ENCODE results near the gene PARD3.

PARD3 gene

DNA sequence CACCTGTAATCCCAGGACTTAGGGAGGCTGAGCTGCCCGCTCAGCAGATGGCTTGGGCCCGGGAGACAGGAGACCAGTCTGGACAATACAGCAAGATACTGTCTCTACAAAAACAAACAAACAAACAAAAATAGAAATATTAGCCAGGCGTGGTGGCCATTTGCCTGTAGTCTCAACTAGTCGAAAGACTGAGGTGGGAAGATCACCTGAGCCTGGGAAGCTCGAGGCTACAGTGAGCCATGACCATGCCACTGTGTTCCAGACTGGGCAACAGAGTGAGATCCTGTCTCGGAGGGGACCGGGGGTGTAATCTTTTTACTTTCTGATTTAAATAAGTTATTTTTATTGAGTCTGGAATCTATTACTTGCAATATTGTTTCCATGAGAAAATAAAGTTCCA lies 274.6 kb downstream of the PARD3 start:
- DNase-seq (ENCODE audit: low read depth, low spot score): no peak

DNA sequence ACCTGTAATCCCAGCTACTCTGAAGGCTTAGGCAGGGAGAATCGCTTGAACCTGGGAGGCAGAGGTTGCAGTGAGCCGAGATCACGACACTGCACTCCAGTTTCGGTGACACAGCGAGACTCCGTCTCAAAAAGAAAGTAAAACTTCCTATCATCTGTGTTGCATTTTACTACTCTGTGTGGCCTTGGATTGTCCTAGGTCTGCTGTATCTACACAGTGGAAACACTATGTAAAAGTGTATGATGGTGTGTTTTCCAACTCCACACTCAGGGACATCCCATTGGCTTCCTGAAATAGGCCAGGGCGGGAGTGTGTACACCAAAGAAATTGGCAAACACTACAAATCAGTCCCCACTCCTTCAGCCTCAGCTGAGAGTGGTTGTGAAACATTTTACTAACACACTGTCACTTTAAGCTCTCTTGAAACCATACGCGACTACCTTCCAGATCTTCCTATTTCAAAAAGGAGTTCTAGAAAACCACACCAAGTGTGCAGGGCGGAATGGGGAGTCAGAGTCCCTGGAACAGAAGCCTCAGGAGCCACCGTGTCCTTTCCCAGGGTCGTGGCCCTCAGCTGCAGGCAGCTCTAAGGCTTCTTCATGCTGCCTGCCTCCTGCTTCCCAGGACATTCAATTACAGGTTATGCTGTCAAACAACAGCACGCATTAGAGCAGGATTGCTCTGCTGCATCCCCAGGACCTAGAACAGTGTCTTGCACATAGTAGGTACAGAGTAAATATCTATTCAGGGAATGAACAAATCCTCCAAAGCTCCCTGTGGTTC lies 275.4 kb downstream of the PARD3 start:
- no peak for DNase-seq (ENCODE audit: low read depth, low spot score)

DNA sequence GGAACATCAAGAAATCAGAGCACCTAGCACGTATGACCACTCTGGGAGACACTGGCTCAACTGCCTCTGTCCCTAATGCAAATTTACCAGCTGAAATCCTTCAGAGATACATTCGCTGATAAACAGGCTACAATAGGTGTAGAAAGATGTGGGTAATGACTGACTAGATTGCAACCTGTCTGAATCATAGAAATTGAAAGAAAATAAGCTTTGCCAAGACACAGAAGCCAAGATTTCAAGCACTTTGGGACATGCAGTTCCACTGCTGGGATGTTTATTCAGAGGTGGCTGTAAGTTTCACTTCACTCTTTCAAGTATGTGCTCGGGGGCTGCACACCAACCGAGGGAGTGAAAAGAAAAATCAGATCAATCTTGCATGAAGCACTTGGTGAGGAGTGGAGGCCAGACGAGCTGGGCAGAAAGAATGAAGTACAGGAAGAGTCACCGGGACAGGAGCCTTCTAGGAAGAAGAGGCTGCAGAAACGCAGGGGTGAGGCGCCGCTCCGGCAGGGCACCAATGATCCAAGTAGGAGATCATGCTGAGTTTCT lies 276.7 kb downstream of the PARD3 start:
- DNase-seq (ENCODE audit: low read depth, low spot score): no peak

DNA sequence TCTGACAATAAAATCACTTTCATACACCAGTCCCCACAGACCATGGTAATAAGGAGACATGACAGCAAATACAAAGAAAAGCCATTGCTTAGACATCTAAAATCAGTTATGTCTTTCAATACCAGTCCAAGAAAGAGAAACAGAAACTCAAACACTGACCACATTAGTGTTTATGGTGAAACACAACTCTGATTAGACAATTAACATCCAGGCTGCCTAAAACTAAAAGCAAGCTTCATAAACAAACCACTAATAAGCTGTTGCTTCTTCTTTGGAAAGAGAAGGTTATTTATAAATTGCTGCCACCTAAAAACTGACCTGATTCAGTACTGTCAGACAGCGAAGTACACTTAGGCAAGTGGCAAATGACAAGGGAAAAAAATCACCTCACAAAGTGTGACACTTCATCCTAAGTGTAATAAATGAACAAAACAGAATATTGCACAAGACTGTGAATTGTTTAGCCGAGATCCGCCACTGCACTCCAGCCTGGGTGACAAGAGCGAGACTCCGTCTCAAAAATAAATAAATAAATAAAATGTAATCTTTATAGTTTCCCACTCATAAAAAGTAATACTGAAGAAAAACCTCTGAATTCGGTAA lies 277.4 kb downstream of the PARD3 start:
- DNase-seq (ENCODE audit: low read depth, low spot score): no peak

DNA sequence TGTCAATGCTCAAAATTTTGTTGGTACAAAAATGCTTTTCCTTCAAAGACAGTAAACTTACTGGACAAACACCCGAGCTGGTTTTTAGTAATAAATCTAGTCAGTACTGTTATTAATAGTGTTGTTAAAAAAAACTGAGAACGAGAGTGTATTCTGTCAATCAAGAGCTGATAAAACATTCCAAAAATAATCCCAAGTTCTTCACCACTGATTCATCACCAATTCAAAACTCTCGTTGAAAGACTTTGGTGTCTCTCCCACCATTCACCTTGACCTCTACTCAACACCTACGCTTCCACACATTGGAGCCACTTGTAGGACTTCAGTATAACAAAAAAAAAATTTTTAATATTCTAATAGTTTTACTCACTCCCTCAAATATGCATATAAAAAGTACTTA lies 279.2 kb downstream of the PARD3 start:
- DNase-seq (ENCODE audit: low read depth, low spot score): no peak

DNA sequence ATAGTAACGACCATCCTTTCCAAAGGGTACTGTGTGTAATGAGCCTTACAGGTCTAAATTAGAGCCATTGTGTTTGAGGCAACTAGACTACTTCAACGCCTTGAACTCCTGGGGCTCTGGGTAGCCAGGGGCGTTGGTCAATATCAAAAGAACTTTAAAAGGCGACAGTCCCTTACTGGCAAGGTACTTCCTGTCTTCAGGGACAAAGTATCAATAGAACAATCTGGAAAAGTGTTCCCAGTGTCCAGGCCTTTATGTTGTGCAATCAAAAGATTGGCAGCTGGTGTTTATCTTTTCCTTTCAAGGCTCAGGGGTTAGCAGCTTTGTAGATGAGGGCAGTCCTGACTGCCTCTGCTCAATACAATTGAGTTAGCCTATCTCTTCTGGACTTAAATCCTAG lies 284.3 kb downstream of the PARD3 start:
- no peak for DNase-seq (ENCODE audit: low read depth, low spot score)

DNA sequence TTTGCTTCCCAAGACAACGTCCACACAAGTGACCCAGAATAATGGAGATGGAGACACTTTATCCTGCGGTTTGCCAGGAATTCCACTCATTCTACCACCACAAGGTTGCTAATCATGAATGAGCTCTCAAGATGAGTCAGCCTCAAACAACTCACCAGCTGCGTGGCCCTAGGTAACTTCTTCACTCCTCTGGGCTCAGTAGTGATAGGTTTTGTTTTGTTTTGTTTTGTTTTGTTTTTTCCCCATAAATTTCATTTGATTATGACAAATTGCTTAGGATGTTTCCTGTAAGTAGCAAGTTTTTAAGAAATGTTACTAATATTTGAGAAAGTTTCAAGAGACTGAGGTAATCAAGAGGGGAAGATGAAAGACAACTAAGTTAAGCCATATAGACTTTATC lies 286.8 kb downstream of the PARD3 start:
- no peak for DNase-seq (ENCODE audit: low read depth, low spot score)

DNA sequence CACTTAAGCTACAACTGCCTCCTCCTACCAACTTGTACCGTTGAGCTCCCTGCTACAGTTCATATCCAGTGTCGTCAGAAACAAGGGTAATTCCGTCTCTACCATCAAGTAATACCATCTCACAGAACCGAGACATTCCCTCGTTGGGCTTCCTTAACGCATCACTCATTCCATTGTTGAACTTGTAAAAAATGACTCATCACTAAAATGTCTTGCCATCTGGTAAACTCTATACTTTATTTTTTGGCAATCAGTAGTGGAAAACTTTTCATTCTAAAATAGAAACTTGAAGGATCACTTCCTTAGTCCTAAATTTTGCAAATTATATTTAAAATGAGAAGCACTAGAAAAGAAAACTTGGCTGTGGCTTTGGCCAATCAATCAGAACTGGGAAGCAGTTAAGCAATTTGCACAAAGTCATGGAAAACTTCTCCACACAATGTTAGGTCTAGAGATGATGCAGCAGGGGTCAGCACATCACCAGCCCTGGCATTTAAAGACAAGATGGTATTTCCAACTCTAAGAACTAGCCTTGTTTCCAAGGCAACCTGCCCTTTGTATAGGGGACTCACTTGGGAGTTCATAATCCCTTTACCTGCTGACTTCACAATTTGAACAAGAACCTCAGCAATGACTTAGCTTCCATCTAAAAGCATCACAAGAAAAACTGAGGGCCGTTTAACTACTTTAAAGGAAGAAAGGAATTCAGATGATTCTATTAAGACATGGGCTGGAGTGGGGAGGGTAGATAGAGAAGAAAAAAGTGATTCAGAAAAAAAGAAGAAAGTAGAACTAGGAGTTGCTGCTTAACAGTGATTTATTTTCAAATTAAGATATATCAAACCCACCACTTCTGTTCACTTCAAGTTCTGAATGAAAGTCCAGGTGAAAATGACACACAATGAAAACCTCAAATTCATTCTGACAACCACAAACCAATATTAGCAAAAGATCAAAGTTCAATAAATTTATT lies 288.1 kb downstream of the PARD3 start:
- no peak for DNase-seq (ENCODE audit: low read depth, low spot score)

DNA sequence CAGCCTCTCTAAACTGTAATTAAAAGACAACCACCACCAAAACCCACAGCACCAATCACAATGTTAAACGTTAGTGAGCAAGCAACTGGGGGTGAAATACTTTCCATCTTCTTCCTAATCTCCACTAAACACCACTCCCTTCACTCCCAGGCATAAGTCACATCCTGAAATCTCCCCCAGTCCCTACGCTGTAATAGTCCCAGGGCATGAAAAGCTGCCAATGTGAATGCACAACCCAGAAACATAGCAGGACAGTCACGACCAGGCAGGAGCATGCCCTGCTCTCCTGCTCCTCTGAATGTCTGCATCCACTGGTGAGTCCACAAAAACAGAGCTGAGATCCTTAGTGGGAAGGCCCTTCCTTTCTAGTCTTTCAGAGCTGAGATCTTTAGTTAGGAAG lies 288.9 kb downstream of the PARD3 start:
- DNase-seq (ENCODE audit: low read depth, low spot score): no peak

DNA sequence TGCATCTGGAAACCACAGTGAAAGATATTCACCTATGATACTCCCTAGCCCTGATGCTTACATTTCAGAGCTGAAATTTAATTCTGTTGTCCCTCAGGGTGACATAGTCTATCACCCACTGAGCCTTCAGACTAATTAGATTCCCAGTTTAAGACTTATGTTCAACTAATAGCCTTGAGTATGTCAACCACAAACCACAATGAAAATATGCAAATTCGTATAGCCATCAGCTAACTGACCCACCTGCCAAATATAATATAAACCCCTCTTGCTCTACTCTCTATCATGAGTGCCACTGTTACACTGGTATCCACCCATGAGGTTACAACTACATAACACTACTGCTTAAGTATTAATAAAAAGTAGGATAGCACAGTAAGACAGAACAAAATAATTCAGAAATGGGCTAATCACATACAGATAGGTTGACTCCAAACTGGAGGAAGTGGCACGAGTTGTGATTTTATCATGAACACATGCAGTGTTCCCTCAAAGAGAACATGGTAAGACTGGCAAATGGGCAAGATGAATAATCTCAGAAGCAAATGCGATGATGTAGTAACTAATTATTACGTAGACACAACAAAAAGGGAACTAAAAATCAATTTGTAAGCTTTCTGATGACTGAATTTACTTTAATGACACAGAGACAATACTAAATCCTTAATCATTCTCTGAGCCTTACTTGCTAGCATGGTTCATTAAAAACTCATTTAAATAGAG lies 290.6 kb downstream of the PARD3 start:
- no peak for DNase-seq (ENCODE audit: low read depth, low spot score)

DNA sequence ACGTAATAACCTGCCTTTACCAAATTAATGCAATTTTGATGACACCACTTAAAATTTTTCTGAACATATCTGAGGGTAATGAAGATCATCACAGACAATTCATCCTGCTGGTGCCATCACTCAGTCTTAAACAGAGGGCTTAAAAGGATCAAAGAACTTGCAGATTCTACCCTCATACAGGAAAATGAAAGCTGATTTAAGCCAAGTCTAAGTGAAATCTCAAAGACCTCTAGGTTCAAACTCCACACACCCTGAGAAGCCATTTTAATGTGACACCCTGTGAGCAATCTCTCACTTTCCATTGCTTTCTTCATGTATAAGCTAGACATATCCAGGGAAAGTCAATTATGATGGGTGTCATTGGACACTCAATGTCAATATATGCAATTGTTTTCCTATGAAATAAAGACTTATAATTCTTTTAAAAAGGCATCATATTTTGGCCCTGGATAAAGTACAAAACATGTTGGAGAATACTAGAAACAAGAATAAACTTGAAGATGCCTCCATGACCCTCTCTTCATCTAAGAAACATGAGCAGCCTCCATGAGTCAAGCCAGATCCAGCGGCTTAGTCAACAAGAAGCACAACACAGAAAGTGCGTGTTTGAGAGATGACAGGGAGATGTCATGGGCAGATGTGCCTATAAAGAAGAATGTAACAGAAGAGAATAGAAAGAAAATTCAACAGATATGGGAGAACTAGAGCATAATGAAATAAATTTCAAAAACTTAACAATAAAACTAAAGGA lies 291.9 kb downstream of the PARD3 start:
- no peak for DNase-seq (ENCODE audit: low read depth, low spot score)

DNA sequence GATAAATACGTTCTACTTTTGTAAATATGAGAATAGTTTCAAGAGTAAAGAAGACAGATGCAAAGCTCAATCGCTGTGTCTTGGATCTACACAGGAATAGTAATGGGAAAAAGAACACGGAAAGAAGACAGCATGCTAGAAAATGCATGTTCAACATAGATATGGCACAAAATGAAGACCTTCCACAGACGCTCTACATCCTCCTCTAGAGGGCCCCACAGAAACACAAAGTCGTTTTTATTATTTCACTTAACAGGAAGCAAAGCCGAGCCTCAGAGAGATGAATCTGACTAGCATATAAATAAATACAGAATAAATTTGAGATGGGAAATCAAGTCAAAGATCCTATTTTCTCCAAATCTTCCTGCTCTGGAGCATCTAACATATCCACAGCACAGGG lies 292.6 kb downstream of the PARD3 start:
- no peak for DNase-seq (ENCODE audit: low read depth, low spot score)

DNA sequence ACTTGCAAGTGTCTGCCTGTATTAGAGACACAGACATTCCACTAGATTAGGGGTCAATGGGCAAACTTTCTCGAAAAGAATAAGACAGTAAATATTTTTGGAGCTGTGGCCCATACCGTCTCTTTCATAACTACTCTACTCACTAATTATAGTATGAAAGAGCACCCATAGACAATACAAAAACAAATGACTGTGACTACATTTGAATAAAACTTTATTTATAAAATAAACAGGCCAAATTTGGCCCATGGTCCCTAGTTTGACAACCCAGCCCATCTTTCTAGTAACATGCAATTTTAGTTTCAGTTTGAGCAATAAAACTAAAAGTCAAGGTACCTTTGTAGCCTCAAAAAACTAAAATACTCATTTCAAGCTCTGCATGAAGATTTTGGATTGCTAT lies 294.6 kb downstream of the PARD3 start:
- DNase-seq (ENCODE audit: low read depth, low spot score): no peak

DNA sequence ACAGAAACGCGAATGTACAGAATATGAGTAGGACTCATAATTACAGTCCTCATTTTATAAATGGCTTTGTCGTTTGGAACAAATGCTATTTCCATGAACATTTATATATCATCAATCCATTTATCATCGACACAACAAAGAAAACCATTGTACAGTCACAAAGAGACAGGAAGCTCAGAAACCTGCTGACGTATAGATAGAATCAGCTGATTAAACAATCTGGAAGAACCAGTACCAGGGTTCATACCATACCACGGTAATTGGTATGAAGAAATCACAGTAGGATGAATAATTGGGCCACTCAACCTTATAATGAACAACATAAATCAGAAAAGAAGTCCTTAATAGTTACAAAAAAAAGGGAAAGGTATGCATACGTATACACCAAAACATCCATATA lies 295.0 kb downstream of the PARD3 start:
- DNase-seq (ENCODE audit: low read depth, low spot score): no peak

DNA sequence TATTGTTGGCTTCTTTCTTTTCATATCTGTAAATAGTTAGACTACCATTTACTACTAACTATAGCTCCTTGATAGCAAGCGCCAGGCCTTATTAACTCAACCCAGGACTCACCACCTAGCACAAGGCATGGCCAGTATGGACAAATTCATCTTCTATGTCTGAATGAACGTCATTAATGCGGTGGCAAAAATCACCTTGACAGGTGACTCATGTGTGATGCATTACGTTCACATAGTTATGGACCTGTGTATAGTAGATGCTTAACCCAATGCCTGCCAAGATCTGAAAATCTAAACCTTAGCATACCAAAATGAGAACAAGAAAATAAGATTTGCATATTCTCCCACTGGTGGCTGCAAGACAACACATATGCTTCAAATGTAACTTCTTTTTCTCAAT lies 300.8 kb downstream of the PARD3 start:
- DNase-seq (ENCODE audit: low read depth, low spot score): no peak

DNA sequence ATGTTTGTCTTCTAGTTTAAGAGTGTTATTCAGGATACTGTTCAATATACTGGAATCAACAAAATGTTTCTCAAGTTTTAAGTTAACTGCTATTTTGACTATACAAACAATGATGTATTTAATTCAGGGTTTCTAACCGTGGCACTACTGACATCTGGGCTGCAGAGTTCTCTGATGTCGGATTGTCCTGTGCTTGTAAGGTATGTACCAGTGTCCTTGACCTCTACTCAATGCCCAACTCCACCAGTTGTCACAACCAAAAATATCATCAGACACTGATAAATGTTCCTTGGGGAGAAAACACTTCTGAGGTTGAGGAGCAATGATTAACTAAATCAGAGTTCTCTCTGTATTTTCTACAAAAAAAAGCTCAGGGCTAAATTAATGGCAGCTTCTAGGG lies 301.5 kb downstream of the PARD3 start:
- no peak for DNase-seq (ENCODE audit: low read depth, low spot score)

DNA sequence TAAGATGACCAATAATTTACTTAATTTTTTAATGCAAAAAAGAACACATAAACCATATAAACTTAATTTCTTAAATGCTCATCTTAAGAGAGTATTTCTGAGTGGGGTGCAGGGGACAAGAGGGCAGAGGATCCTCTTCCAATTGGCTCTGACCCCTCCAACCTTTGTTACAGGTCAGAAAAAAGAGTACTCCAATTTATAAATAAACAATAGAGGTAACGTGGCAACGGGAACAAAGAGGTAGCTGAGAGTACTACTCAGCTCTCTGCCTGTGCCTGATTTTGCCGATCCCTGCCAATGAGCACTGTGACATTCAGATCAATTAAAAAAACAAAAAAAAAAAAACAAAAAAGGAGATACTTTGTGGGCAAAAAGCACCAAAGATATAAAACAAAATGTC lies 307.9 kb downstream of the PARD3 start:
- DNase-seq (ENCODE audit: low read depth, low spot score): no peak

DNA sequence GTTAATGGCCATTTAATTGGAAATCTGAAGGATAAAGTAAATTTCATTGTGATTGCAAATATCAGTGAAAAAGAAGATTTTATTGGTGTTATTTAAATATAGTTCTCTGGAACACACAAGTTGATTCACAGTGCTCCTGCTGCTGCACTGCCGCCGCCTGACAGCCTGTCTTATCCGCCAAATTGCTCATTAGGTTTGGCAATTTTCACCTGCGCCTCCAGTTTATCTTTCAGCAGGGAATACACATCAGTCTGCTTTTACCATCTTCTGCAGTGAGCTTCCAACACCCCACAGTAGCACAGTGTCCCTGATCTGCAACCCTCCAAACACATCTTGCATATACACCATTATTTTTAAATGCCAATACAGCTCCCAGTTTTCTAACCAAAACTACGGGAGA lies 308.3 kb downstream of the PARD3 start:
- DNase-seq (ENCODE audit: low read depth, low spot score): no peak

DNA sequence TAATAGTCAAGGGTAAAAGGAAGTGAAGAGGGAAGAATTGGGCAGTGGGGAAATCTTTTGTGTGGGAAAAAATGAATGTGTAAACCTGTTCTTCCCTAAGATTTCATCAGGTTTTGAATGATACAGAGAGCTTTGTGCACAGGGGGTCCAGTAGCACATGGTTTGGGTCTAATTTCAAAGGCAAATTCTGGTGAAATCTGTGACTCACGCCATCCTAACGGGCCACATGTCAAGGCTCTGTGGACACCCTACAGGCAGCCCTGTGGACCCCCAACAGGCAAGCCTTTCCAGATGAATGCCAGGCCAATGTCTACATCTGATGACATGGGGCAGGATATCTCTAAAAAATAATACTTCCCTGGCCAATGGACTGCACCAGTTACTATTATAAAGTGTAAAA lies 309.8 kb downstream of the PARD3 start:
- peak; percentile 73 for DNase-seq (ENCODE audit: low read depth, low spot score)

DNA sequence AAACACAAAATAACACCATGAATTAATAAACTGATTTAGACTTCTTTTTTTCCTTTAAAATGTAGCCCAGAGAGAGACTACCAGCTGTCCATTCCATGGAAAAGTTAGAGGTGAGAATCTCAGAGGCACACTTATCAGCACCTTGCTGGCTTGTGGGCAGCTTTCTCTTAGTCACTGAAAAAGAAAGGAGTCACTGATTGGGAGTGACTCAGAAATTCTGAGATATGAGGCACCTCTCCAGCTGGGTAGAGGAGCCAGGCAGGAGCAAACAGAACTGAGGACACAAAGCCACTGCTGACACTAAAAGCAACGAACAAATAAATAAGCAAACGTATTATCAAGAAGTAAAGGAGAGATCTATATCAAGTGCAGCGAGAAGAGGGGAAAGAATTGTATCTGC lies 310.6 kb downstream of the PARD3 start:
- DNase-seq (ENCODE audit: low read depth, low spot score): no peak

DNA sequence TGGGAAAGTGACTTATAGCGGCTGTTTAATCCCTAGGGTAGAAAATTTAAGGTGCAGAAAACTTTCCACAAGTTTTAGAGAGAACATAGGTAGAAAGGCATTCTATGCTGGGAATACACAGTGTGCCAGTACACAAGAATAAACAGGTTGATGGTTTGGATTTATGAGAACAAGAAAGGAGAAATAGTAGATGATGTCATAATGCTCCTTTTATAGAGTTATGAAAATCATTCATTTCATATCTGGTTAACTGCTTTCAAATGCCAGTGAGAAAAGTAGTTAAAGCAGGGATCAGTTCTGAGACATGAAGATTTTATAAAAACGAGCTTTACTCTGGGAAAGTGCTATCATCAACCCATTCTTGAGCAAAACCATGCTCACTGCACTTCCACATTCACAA lies 311.4 kb downstream of the PARD3 start:
- no peak for DNase-seq (ENCODE audit: low read depth, low spot score)

All from smooth muscle cell of the brain vasculature (primary cell).